Germinal center (tissue), 1 donor: ENCODE measurements around the gene METTL21A.
"Not testable (repeated sequence)": the region's sequence is repeated elsewhere in the genome, so short reads cannot be mapped to it uniquely, and the experiment has no call there.

Source experiments
- DNase-seq: peaks from one replicate; pipeline ENCODE4 v3.0.0; 2012; ENCODE audit warnings: mixed read lengths, low spot score

The METTL21A gene

DNA sequence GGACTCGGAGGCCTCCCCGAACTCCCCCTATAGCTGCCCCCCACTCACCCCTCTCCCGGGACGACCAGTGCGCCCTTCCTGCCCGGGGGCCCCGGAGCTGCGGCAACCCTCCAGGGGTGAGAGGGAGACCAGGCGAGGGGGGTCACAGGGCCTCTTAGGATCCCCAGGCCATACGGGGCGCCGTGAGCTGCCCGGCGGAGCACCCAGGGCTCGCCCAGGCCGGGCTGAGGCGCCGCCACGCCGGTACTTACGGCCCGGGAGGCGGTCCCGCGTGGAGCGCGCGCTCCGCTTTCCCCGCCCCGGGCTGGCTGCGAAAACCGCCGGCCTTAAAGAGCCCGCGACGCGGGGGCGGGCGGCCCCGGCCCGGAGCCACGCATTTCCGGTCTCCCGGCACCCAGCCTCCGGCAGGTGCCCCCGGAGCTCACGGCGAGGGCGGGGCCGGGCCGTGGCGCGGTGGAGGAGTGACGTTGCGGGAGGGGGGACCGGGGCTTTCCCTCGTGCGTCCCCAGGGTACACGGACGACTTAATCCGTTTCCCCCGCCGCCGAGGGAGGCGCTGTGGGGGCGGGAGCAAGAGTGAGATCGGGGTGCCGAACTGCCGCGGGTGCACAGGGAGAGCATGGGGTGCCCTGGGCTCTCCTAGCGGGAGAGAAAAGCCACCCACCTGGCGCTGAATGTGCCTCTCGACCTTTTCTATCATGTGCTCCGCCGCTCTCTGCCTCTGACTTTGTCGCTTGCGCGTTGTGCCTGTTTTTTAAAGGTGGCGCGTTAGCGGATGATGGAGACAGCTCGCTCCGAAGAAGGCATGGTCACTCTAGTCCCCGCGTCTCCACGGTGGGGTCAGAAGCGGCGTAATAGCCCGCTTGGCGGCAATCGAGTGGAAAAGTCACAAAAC is at the start of gene METTL21A:
Gene METTL21A (minus strand): TSS at position 381 of the 894 bp plus-strand sequence. CDS start 1,019 bp downstream, outside the sequence.
- peak; percentile 97 for DNase-seq

DNA sequence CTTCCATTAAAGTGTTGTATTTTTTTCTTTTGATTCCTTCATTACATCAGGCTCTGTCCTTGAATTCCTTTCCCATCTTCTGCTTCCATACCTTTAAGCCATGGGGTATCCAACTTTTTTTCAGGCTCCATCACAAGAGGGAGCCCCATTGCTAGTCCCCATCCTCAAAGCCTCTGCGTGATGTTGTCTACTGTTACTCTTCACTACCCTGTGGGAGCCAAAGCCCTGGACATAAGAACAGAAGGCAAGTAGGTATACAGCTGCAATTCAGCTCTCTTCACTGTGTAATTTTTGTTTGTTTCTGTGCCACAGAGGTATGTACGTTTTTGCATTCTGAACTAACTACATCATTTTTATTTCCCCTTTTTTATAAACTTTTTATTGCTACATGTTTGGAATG is 49.6 kb upstream of the METTL21A start:
- no peak for DNase-seq

DNA sequence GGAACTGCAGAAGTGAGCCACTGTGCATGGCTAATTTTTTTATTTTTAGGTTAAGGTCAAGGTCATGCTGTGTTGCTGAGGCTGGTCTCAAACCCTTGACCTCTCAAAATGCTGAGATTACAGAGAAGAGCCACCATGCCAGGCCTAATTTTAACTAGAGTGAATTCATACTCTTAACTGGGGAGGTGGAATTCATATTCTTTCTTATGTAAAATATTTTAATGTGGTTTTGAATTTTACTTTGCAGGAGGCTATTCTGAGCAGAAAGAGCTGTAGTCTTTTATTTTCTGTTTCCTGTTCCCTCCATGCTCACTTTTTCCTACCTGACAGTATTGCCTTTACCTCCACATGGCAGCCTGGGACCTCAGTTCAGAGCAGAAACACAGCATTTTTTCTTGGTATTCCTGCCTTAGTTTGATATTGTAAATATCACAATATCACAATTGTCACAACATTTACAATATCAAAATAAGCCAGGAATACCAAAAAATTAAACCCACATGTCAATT is 49.1 kb upstream of the METTL21A start:
- DNase-seq = no peak

DNA sequence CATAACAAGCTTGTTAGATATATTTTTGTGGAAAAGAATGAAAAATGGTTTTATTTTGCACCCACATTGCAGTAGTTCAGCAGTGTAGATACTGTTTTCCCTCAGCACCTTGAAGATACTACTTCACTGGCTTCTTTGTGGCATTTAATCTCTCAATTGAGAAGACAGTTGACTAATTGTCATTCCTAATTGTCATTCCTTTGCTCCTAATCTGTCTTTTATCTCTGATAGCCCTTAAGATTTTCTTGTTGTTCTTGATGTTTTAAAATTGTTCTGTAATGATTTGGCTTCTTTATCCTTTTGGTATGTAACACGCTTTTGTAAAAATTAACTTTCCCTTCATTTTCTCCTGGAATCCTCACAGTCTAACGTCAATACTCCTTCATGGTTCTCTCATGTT is 48.2 kb upstream of the METTL21A start:
- DNase-seq = no peak

DNA sequence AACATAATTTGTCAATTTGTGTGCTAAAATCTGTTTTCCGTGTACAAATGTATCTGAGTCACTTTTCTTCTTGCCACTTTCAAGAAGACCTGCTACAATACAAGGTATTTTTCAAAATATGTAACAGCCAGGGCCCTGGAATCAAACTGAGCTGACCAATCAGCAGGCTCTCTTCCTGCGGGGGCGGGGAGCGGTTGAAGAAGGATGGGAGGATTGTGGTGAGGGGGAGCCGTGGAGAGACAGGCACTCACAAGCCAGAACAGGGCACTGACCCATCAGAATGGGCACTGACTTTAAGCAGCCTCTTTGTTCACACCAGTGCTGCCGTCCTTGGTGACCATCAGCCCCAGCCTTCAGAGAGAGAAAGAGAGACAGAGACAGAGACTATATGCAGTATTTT is 45.7 kb upstream of the METTL21A start:
- DNase-seq = no peak

DNA sequence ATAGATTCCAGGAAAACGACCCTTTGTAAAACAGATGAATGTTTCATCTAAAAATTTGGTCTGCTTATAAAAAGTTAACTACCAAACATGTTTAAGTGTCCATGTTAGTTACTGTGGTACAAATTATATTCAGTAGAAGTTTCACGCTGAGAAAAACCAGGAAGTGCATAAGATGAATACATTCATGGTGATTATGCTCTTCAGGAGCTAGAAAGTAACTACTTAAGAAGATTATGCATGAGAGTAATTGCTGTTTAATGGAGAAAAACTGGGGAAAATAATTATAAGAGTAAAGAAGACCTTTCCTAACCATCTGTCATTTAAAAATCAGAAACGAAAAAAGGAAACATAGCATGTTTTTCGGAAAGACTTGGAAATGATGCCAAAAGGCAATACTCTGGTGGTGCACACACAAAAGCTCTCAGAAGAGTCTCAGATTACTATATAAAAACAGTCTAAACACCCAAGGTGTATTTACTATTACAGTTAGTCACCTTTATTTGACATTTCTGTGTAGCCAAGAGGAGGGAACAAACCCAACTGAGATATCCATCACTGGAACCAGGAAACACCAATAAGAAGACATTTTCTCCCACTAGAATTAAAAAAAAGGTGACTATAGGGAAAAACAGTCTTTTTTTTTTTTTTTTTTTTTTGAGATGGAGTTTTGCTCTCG is 38.8 kb upstream of the METTL21A start:
- no peak for DNase-seq

DNA sequence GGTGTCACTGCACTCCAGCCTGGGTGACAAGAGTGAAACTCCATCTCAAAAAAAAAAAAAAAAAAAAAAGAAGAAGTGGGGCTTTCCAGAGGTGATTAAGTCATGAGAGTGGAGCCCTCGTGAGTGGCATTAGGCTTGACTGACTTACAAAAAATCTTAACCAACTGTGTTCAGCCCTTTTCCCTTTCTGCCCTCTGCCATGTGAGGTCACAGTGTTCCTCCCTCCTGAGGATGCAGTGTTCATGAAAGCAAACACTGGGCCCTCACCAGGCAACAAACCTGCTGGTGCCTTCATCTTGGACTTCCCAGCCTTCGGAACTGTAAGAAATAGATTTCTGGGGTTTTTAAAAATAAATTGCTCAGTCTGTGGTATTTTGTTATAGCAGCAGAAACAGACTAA is 37.0 kb upstream of the METTL21A start:
- peak; percentile 72 for DNase-seq

DNA sequence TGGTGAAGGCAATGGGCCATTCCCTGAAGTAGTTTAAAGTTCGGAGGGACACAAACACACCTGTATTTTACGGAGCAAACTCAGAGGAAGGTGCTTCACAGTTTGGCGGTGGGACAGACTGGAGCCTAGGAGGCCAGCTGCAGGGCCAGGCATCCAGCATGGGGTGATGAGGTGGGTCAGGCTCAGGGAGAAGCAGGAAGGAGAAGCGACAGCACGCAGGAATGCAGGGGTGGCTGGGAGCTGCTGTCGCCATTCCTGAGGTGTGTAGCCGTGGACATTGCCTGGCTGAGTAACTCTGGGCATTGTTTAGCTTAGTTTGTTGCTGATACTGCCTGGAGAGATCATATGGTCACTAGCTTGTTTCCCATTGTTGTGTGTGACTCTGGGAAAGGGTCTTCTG is 35.8 kb upstream of the METTL21A start:
- no peak for DNase-seq

DNA sequence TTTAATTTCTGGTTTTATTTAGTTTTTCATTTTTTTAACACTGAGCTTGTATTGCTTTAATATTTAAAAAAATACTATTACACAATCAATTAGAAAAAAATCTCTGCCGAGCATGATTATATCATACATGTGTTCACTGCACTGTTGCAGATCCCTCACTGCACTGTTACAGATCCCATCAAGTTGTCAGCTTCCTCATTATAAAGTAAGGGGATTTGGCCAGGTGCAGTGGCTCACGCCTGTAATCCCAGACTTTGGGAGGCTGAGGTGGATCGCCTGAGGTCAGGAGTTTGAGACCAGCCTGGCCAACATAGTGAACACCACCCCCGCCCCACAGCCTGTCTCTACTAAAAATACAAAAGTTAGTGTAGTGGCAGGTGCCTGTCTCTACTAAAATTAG is 33.0 kb upstream of the METTL21A start:
- DNase-seq = no peak

DNA sequence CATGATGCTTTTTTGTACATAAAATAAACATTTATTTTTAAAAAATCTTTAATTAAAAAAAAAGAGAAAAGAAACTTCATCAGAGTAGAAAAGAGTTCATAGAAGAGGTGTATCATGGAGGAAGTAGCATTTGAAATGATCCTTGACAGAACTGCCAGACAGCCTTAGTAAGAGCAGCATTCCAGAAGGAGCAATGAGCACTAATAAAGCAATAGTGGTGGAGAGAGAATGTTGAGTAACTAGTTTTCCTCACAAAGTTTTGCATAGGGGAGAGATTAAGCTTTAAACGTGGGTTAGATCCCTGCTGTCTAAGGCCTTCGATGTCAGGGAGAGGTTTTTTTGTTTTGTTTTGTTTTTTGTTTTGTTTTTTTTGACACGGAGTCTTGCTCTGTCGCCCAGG is 29.8 kb upstream of the METTL21A start:
- no peak for DNase-seq

DNA sequence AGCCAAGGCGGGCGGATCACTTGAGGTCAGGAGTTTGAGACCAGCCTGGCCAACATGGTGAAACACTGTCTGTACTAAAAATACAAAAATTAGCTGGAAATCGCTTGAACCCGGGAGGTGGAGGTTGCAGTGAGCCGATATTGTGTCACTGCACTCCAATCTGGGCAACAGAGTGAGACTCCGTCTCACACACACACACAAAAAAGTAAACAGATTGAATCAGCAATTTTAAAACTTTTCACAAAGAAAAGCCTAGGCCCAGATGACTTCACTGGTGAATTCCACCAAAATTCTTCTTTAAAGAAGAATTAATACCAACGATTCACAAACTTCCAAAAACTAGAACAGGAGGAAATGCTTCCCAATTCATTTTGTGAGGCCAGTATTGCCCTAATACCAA is 21.4 kb upstream of the METTL21A start:
- not testable (repeated sequence) for DNase-seq

DNA sequence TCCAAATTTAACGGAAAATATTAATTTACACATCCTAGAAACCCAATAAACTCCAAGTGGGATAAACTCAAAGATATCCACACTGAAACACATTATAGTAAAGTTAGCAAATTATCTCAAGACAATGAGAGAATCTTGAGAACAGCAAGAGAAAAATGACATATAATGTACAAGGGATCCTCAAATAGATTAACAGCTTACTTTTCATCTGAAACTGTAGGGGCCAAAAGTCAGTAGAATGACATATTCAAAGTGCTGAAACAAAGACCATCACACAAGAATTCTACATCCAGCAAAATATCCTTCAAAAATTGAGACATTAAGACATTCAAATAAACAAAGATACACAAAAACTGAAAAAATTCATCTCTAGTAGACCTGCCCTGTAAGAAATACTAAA is 18.7 kb upstream of the METTL21A start:
- no peak for DNase-seq

DNA sequence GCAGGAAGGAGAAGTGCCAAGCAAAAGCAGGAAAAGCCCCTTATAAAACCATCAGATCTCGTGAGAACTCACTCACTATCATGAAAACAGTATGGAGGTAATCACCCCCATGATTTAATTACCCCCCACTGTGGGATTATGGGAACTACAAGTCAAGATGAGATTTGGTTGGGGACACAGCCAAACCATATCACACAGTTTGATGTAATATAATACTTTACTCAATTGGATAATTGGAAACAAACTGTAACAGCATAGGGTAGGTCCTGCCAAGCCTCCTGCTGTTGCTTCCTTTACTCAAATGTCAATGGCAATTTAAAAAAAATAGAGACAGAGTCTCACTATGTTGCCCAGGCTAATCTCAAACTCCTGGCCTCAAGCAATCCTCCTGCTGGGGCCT is 15.5 kb upstream of the METTL21A start:
- DNase-seq = no peak

DNA sequence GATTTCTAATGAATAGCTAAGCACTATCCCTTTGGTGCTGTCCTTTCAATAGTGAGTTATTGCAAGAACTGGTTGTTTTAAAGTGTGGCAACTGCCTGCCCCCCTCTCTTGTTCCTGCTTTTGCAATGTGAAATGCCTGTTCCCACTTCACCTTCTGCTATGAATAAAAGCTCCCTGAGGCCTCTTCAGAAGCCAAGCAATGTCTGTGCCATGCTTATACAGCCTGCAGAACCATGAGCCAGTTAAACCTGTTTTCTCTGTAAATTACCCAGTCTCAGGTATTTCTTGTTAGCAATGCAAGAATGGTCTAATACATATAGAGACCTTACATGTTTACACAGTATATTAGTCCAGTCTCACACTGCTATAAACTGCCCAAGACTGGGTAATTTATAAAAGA is 15.0 kb upstream of the METTL21A start:
- no peak for DNase-seq

DNA sequence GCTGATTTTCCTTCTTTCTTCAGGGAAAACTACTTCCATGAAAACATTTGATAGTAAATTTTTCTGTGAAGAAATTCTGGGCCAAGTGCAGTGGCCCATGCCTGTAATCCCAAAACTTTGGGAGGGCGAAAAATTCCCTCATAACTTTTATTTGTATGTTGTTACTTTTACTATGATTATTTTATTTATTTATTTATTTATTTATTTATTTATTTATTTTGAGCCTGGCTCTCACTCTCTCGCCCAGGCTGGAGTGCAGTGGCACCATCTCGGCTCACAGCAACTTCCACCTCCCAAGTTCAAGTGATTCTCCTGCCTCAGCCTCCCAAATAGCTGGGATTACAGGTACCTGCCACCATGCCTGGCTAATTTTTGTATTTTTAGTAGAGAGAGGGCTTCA is 14.1 kb upstream of the METTL21A start:
- DNase-seq = not testable (repeated sequence)

DNA sequence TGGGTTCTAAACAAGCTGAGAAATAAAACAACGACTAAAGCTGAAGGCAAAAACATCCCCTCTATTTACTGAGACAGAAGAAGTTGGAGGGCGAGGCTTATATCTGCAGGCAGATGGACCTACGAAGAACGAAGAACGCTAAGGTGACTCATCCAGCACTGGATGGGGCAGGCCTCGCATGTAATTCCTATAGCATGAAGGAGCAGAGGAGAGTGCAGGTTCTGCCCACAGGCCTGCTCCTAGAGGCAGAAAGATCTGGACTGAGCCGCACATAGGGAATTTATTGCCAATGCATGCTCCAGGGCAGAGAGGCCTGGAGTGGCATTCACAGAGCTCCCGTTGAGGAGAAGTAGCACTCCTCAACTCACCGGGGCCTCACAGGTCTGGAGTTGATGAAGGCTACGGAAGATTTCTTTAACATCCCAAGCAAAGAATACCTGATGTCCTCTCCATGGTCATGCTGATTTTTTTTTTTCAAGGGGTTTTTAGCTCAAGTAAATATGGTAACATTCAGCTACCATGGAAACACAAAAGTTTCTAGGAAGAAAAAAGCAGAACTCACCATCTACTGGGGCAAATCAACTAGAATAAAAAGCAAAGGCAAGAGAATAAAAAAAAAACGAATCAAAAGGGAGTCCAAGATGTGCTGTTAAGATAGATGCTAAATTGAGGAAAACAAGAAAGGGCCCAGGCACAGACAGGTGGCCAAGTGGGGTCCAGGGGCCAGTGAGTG is 10.4 kb upstream of the METTL21A start:
- DNase-seq = no peak

DNA sequence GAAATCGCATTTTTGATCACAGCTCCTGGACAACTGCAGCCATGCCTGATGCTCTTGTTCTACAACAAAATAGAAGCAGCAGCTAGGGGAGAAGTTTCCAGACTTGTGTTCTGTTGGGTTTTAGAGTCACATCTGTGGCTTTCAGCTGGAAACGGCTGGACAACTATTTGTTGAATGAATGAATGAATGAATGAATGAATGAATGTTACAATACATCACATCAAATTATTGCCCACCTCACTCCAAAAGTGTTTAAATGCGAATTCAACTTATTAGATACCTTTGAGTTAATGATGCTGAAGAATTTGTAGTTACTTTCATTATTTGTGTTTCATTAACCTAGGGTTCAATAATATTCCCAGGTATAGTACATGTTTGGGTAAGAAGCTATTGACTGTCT is 8.5 kb upstream of the METTL21A start:
- no peak for DNase-seq

DNA sequence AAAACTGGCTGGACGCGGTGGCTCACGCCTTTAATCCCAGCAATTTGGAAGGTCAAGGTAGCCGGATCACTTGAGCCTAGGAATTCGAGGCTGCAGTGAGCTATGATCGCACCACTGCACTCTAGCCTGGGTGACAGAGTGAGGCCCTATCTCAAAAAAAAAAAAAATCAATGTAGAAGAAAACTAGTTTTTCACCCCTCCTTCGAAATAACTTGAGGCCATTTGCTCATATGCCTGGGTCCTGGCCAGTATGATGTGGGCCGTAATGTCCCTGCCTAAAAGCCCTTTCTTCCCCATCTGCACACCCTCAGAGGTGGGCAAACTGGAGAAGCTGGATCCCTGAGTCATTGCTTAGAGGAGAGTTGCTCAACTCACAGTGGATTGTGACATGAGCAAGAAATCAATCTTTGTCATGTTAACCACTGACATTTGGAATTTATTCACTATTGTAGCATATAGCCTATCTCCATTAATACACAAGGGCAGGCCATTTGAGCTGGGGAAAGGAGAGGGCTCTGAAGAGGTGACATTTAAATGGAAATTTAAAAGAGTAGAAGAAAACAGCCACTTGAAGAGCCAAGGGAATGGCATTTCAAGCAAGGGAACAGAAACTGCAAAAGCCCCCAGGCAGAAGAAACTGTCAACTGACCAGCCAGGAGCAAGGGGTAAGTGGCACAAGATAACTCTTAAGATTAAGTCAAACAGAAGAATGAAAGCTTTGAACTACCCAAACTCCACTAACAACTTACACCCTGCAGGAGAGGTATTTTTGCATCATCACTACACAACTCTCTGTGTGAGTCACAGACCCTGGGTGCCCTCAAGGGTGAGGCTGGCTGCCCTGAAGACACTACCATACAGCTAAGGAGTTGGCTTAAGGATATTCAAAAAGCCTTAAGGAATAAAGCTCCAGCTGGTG is 7.6 kb upstream of the METTL21A start:
- no peak for DNase-seq

DNA sequence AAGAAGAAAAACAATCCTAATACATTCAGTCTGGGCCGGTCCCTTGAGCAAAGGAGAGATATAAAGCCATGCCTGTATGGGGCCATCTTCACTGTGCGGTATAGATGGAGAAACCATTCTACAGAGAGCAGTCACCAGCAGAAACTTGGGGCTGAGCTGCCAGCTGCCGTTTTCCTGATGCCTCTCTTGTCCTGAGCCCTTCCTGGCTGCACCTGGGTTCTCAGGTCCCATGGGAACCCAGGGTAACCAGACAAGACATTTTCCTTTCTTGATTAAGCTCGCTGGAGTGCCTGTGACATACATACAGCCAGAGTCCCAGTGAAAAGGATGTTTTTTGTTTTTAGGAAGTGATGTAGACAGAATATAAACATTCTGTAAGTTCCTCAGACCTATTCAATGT is 5.3 kb upstream of the METTL21A start:
- no peak for DNase-seq

DNA sequence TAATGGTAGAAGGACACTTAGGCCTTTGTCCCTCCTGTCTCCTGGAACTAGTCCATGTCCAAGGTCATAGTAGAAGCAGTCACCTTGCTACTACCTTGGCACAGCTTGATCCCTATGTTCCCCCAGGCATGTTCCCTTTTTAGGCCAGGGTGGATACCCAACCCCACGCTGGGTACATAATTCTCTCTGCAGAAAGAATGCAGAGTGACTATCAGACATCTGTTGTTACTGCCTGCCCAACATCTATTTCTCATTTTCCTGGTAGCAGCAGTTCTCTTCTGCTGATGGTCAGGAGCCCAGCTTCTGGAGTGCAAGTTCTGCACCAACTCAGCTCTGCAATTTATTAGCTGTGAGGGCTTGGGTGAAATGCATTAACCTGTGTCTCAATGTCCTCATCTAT is 4.4 kb upstream of the METTL21A start:
- DNase-seq = no peak

DNA sequence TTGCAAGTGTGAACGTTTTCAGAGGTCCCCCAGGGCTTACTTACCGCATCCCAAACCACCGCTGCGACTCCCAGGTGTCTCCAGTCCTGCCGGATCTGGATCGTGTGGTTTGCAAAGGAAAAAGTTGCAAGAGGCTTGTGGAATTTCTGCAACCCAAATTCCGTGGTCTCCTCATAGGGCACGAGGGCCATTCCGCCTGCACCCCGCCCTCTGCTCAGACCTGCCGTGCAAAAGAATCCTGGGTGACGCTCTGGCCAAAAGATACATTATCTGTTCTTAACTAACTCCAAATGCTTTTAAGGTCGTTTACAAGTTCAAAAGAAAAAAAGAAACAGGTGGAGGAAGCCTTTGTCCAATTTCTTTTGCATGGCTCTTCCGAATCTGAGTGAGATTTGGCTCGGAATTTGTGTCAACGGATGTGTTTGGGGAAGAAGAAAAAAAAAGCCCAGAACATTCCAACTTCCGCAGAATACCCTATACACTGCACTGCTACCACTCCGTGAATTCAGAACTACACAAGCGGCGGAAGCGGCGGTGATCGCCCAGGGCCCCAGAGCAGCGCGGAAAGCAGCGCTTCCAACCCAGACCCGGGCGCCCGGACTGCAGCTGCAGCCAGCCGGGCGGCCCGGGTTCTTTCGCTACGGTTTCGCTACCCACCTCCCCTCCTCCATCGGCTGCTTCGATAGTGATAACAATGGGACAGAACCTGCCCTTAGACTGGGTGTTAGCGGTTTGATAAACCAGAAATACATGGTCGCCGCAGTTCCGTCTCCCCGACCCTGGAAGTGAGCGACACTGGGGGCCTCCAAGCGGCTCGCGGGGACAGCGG is 795 bp downstream of the METTL21A start:
- peak; percentile 74 for DNase-seq
